ENCODE data around the gene CAMK1D.

The CAMK1D gene

DNA sequence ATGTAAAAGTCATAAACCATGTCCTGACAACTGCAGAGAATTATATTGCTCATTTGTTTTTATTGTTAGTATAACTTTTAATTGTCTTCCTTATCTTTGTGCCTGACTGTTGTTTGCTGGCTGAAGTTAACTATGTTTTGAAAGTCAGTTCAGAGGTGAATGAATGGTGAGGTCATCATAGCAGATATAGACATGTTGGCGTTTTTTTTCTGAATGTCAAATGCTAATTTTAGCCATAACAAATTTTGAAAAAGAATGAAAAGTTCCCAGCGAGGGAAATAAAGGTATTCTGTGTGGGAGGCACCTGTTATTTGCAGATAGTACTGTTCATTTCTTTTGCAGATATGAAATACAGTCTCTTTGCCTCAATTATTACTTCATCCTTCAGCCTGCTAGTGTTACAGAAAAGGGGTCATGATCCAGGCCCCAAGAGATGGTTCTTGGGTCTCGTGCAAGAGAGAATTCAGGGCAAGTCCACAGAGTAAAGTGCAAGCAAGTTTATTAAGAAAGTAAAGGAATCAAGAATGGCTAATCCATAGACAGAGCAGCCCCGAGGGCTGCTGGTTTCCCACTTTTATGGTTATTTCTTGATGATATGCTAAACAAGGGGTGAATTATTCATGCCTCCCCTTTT, 96.5 kb downstream of the CAMK1D start:
- Mint-ChIP-seq H3K4me1 (ENCODE audit: low read depth) (peaks cover 31% of the 10 kb centered on the region), H3K27me3 (peaks cover 13% of the 10 kb centered on the region), H3K9me3 (no peaks in the 10 kb centered on the region), H3K27ac (no peak overlapping the region), H3K36me3 (ENCODE audit: low read depth) (no peaks in the 10 kb centered on the region), H3K4me3 (no peak overlapping the region)
- intact Hi-C loops (cut with micrococcal nuclease) = no loop called here

DNA sequence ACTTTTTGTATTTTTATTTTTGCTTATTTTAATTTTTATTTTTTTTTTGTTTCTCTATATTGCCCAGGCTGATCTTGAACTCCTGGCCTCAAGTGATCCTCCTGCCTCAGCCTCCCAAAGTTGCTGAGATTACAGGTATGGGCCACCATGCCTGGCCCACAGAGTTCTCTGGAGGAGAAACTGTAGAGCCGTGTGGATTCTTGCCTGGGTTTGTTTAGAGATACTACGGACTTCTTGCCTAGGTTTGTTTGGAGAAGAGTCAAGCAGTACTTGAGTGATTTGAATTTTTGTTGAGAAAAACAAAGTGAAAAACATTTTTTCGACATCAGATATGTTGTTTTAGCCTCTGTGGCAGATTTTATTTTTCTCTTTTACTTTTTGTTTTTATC, 99.0 kb downstream of the CAMK1D start:
- Mint-ChIP-seq H3K27ac (peak overlapping the region; percentile 86), H3K27me3 (peaks cover 20% of the 10 kb centered on the region), H3K36me3 (ENCODE audit: low read depth) (peaks cover 5% of the 10 kb centered on the region), H3K9me3 (no peaks in the 10 kb centered on the region), H3K4me1 (ENCODE audit: low read depth) (peaks cover 43% of the 10 kb centered on the region), H3K4me3 (peak overlapping the region; percentile 37)
- intact Hi-C loops (cut with micrococcal nuclease) = no loop called here

DNA sequence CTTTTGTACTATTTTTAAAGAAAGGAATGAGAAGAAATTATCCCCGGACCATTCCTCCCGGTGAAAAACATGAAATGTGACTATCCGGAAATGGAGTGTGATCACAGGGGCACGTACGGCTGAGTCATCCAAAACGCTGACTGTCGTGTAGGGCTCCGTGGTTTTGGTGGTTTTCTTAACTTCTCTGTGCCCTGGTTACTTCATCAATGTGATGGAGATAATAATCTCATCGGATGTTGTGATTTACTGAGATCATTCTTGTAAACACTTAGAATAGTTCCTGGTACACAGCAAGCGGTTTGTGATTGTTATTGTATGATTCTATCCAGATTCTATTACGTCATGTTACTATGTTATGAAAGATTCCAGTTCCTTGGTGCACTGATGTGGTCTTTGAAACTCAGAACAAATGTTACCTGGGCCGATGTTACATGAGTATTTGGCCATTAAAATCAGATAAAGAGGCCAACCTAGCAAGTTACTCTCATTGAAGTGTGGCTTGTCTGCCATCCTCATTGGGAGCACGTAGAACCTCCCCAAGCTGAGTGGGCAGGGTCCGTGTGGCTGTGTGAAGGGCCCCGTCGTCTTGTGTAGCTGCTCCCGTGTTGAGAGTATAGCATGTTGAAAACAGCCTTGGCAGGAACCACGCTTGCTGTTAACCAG, 99.5 kb downstream of the CAMK1D start:
- H3K4me1 Mint-ChIP-seq (ENCODE audit: low read depth) = peaks cover 43% of the 10 kb centered on the region
- intact Hi-C loops (cut with micrococcal nuclease) = no loop called here
- peak overlapping the region; percentile 37 for H3K4me3 Mint-ChIP-seq
- peaks cover 20% of the 10 kb centered on the region for H3K27me3 Mint-ChIP-seq
- no peaks in the 10 kb centered on the region for H3K9me3 Mint-ChIP-seq
- peaks cover 5% of the 10 kb centered on the region for H3K36me3 Mint-ChIP-seq (ENCODE audit: low read depth)
- H3K27ac Mint-ChIP-seq = peak overlapping the region; percentile 86

DNA sequence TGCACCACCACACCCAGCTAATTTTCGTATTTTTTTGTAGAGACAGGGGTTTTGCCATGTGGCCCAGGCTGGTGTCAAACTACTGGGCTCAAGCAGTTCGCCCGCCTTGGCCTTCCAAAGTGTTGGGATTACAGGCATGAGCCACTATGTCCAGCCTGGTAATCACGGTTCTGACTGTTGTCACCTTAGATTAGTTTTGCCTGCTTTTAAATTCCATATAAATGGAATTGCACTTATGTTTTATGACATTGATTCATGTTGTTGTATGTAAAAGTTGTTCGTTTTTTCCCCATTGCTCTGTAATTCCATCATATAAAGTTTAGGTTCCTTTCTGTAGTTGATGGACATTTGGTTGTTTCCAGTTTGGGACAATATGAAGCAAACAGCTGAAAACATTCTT, 106.0 kb downstream of the CAMK1D start:
- Mint-ChIP-seq H3K36me3 (ENCODE audit: low read depth) (peaks cover 16% of the 10 kb centered on the region), H3K4me3 (peak overlapping the region; percentile 6), H3K27me3 (peaks cover 15% of the 10 kb centered on the region), H3K4me1 (ENCODE audit: low read depth) (peaks cover 57% of the 10 kb centered on the region), H3K27ac (peak overlapping the region; percentile 87), H3K9me3 (no peaks in the 10 kb centered on the region)
- intact Hi-C loops (cut with micrococcal nuclease) = no loop called here

DNA sequence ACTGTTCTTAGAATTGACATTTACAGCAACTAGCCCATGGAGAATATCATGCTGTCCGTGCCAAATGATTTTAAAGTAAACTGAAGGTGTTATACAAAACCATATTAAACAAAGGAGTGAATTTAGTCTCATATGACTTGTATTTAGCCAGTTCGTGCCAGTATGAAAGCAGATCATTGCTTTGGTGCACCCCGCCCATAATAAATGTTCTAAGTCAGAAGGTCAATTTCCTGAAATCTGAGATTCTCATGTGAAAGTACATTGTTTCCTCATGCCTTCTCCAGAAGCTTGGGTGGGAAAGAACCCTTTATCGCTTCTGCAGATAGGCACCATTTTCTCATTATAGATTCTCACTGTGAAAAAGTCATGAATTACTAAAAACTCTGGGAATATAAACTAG, 106.4 kb downstream of the CAMK1D start:
- Mint-ChIP-seq H3K27ac (peak overlapping the region; percentile 87), H3K4me3 (no peak overlapping the region), H3K27me3 (peaks cover 11% of the 10 kb centered on the region), H3K36me3 (ENCODE audit: low read depth) (peaks cover 16% of the 10 kb centered on the region), H3K4me1 (ENCODE audit: low read depth) (peaks cover 56% of the 10 kb centered on the region), H3K9me3 (no peaks in the 10 kb centered on the region)
- intact Hi-C loops (cut with micrococcal nuclease) = no loop called here

DNA sequence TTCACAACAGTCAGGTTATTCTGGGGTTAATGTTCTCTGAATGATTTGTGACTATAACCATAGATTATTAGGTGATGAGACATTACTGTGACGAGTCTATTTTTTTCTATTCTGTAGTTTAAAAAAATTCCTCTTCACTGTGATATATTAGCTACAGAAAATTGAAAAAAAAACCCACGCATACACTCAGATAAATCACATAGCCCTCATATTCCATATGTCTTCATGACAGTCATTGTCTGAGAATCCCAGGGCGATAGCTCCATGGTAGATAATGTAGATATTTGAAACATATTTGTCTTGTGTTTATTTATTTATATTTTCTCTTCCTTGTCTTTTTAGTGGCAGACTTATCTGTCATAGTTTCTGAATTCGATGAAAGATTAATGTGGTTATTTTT, 110.0 kb downstream of the CAMK1D start:
- intact Hi-C loops (cut with micrococcal nuclease) = no loop called here
- peaks cover 63% of the 10 kb centered on the region for H3K4me1 Mint-ChIP-seq (ENCODE audit: low read depth)
- peak overlapping the region; percentile 38 for H3K27ac Mint-ChIP-seq
- peaks cover 32% of the 10 kb centered on the region for H3K36me3 Mint-ChIP-seq (ENCODE audit: low read depth)
- H3K9me3 Mint-ChIP-seq = peaks cover 11% of the 10 kb centered on the region
- peaks cover 5% of the 10 kb centered on the region for H3K27me3 Mint-ChIP-seq
- no peak overlapping the region for H3K4me3 Mint-ChIP-seq

DNA sequence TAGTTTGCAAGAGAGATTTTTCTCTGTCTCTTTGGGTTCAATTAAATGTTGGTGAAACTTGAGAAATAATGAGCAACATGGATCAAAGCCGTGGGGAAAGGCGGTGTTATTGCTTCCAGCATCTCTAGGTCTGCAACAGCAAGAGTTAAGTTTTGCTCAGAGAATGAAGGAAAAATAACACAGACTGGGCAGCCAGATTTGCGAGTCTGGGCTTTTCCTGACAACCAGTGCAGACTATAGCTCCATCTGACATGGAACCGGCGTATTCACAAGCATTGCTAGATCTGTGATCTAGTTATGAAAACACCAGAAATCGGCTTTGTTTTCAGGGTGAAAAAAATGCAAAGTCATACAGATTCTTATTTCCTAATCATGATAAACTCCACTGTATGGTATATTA, 110.4 kb downstream of the CAMK1D start:
- H3K4me3 Mint-ChIP-seq = no peak overlapping the region
- peak overlapping the region; percentile 38 for H3K27ac Mint-ChIP-seq
- H3K27me3 Mint-ChIP-seq = peaks cover 5% of the 10 kb centered on the region
- intact Hi-C loops (cut with micrococcal nuclease) = no loop called here
- H3K9me3 Mint-ChIP-seq = peaks cover 12% of the 10 kb centered on the region
- H3K36me3 Mint-ChIP-seq (ENCODE audit: low read depth) = peaks cover 35% of the 10 kb centered on the region
- H3K4me1 Mint-ChIP-seq (ENCODE audit: low read depth) = peaks cover 62% of the 10 kb centered on the region

DNA sequence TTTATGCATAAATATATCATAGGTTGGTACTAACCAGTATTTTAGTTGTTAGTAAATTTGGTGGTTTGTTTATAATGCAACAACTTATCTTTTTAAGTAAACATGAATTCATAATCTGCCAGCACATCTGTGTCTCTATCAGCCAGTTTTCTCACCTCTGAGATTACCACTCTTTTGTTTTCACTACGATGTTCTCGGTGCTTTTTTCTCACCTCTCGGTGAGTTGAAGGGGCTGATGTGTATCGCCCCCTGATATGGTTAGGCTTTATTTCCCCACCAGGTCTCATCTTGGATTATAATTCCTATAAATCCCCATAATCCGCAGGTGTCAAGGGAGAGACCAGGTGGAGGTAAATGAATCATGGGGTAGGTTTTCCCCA, 114.1 kb downstream of the CAMK1D start:
- H3K9me3 Mint-ChIP-seq = peaks cover 12% of the 10 kb centered on the region
- intact Hi-C loops (cut with micrococcal nuclease) = no loop called here
- H3K4me1 Mint-ChIP-seq (ENCODE audit: low read depth) = peaks cover 47% of the 10 kb centered on the region
- H3K27me3 Mint-ChIP-seq = peaks cover 6% of the 10 kb centered on the region
- peak overlapping the region; percentile 53 for H3K27ac Mint-ChIP-seq
- peaks cover 30% of the 10 kb centered on the region for H3K36me3 Mint-ChIP-seq (ENCODE audit: low read depth)
- no peak overlapping the region for H3K4me3 Mint-ChIP-seq

DNA sequence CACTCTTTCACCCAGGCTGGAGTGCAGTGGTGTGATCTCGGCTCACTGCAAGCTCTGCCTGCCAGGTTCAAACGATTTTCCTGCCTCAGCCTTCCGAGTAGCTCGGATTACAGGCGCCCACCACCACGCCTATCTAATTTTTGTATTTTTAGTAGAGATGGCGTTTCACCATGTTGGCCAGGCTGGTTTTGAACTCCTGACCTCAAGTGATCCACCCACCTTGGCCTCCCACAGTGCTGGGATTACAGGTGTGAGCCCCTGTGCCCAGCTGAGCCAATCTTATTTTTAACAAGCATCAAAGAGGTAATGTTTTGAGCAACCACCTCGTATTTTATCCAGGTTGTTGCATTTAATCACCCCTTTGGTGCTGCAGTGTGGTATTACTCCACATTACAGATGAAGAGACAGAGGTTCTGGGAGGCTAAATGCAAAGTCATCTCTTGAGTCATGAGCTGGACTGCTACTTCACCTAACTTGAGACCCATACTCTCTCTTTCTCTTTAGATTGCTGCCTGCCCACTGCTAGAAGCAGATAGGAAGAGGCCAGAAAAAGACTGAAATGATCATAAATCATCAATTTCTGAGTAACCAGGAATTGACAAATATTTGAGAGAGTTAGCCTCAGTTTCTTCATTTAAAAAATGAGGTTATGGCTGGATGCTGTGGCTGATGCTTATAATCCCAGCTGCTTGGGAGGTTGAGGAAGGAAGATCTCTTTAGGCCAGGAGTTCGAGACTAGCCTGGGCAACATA, 116.2 kb downstream of the CAMK1D start:
- H3K27ac Mint-ChIP-seq = no peak overlapping the region
- peaks cover 40% of the 10 kb centered on the region for H3K4me1 Mint-ChIP-seq (ENCODE audit: low read depth)
- peaks cover 24% of the 10 kb centered on the region for H3K36me3 Mint-ChIP-seq (ENCODE audit: low read depth)
- H3K4me3 Mint-ChIP-seq = no peak overlapping the region
- intact Hi-C loops (cut with micrococcal nuclease) = no loop called here
- H3K9me3 Mint-ChIP-seq = peaks cover 12% of the 10 kb centered on the region
- H3K27me3 Mint-ChIP-seq = peaks cover 7% of the 10 kb centered on the region

DNA sequence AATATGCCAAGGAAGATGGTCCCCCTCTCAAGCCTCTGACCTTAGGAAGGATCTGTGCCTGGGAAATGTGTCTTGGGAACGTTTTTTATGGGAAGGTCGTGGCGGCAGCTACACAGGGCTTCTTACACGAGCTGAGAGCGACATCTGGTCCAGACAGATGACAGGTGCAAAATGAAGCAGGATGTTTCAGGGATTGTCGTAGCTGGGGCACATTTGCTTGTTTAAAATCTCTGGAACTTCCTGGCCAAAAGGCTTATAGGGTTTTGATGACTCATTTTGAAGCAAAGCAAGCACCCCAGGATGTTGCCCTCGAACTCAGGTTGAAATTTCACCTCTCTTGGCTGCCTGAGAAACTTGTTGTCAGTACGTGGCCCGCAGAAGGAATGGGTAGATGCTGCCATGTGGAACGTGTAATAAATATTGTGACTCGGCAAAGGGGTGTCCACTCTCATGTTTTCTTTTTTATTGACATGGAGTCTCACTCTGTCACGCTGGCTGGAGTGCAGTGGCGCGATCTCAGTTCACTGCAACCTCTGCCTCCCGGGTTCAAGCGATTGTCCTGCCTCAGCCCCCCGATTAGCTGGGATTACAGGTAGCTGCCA, 117.5 kb downstream of the CAMK1D start:
- no peak overlapping the region for H3K4me3 Mint-ChIP-seq
- H3K27me3 Mint-ChIP-seq = peaks cover 7% of the 10 kb centered on the region
- peaks cover 37% of the 10 kb centered on the region for H3K4me1 Mint-ChIP-seq (ENCODE audit: low read depth)
- intact Hi-C loops (cut with micrococcal nuclease) = no loop called here
- no peak overlapping the region for H3K27ac Mint-ChIP-seq
- H3K36me3 Mint-ChIP-seq (ENCODE audit: low read depth) = peaks cover 19% of the 10 kb centered on the region
- H3K9me3 Mint-ChIP-seq = peaks cover 12% of the 10 kb centered on the region

DNA sequence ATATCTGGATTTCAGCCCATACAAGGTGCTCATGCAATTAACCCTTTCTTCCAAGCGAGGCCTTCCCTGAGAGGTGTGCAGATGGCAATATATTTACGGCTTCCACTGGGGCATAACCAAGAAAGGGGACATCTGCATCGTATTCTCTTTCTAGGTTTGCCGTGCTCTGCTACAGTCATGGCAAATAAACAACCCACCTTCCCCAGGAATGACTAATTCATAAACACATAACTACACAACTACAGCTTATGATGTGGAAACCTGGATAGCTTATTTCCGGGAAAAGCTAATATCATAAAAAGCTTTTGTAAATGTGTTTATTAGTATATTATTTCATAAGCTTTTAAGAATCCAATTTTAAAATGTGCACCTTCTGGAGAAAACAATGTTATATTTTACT, 120.0 kb downstream of the CAMK1D start:
- H3K4me1 Mint-ChIP-seq (ENCODE audit: low read depth) = peaks cover 46% of the 10 kb centered on the region
- H3K4me3 Mint-ChIP-seq = no peak overlapping the region
- H3K36me3 Mint-ChIP-seq (ENCODE audit: low read depth) = peaks cover 3% of the 10 kb centered on the region
- H3K9me3 Mint-ChIP-seq = peaks cover 1% of the 10 kb centered on the region
- intact Hi-C loops (cut with micrococcal nuclease) = no loop called here
- H3K27me3 Mint-ChIP-seq = peaks cover 5% of the 10 kb centered on the region
- no peak overlapping the region for H3K27ac Mint-ChIP-seq

DNA sequence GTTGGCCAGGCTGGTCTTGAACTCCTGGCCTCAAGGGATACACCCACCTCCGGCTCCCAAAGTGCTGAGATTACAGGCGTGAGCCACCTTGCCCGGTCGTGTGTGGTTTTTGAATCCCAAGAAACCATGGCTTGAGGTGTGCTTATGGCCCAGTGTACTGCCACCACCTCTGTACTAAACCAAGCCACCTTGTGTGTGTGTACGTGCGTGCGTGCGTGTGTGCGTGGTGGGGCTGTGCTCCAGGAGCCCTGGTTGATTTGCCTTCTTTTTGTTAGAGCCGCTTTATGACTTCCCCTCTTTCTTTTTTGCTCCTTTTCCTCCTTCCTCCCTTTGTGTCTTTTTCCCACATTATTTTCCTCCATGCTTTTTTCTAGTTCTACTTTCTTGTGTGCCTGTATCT, 121.4 kb downstream of the CAMK1D start:
- Mint-ChIP-seq H3K4me3 (no peak overlapping the region), H3K9me3 (no peaks in the 10 kb centered on the region), H3K36me3 (ENCODE audit: low read depth) (no peaks in the 10 kb centered on the region), H3K4me1 (ENCODE audit: low read depth) (peaks cover 51% of the 10 kb centered on the region), H3K27ac (peak overlapping the region; percentile 4), H3K27me3 (peaks cover 5% of the 10 kb centered on the region)
- intact Hi-C loops (cut with micrococcal nuclease) = no loop called here

DNA sequence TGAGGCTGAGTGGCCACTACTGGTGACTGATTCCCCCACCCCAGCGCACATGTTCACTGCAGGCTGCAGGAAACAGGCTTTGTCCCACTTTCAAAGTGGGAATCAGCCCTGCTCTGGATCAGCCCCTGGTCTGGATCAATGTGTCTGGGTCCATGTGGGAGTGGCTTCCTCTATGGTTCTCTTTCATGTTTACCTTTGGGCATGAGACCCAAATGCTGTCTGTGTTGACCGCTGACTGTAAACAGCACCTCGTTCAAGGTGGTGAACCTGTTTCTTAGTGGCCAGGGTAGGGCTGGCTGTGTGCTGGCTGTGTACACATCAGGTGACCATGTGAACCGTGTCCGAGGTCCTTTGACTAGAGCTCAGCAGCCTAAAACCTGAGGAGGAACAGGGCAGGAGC, 121.8 kb downstream of the CAMK1D start:
- intact Hi-C loops (cut with micrococcal nuclease) = no loop called here
- H3K4me1 Mint-ChIP-seq (ENCODE audit: low read depth) = peaks cover 50% of the 10 kb centered on the region
- no peak overlapping the region for H3K4me3 Mint-ChIP-seq
- peak overlapping the region; percentile 4 for H3K27ac Mint-ChIP-seq
- no peaks in the 10 kb centered on the region for H3K9me3 Mint-ChIP-seq
- H3K36me3 Mint-ChIP-seq (ENCODE audit: low read depth) = no peaks in the 10 kb centered on the region
- H3K27me3 Mint-ChIP-seq = peaks cover 3% of the 10 kb centered on the region

DNA sequence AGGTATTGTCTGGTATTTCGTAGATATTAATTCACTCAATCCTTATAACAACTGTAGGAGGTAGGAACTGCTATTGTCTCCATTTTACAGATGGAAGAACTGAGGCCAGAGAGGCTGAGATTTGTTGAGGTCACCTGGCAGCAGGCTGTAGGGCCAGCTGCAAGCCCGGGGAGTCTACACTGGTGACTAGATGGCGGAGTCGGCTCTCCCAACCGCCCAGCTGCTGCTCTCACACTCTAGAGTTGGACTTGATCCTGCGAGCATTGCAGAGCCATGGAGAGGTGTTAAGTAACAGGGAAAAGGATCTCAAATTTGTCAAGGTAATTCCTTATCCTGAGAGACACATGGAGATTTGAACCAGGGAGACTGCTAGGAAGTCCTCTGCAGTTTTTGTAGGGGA, 124.1 kb downstream of the CAMK1D start:
- Mint-ChIP-seq H3K4me3 (no peak overlapping the region), H3K27me3 (peaks cover 2% of the 10 kb centered on the region), H3K9me3 (no peaks in the 10 kb centered on the region), H3K4me1 (ENCODE audit: low read depth) (peaks cover 54% of the 10 kb centered on the region), H3K27ac (no peak overlapping the region), H3K36me3 (ENCODE audit: low read depth) (peaks cover 12% of the 10 kb centered on the region)
- intact Hi-C loops (cut with micrococcal nuclease) = no loop called here

Data from dendritic cell treated with granulocyte-macrophage colony-stimulating factor and Interleukin-4, amounts not matched to agents 40 ng/mL and 50 ng/mL, for 4 days (primary cell).